Trophoblast cell (in vitro differentiated cells and primary cell): ENCODE results near the gene SLIT1.

Experiments
- DNase-seq, 2 donors: peaks; one replicate each; pipeline ENCODE4 v3.0.0-alpha.2; 2016
- H2AFZ ChIP-seq: 2 replicates; pipeline ENCODE4 v1.6.1; 2013; ENCODE audit warnings: low read length, moderate library complexity, mild to moderate bottlenecking; ENCODE audit not compliant: insufficient read depth, poor library complexity
- H2AK5ac ChIP-seq: 2 replicates; pipeline ENCODE4 v1.6.1; 2013; ENCODE audit warnings: mild to moderate bottlenecking, low read length
- H2BK120ac ChIP-seq: 2 replicates; pipeline ENCODE4 v1.6.1; 2013; ENCODE audit warnings: low read length, mild to moderate bottlenecking, moderate library complexity; ENCODE audit not compliant: insufficient read depth, poor library complexity
- H2BK12ac ChIP-seq: 2 replicates; pipeline ENCODE4 v1.6.1; 2013; ENCODE audit warnings: mild to moderate bottlenecking, low read length, moderate library complexity
- H2BK5ac ChIP-seq: 2 replicates; pipeline ENCODE4 v1.6.1; 2013; ENCODE audit warnings: low read length, low read depth, moderate library complexity, mild to moderate bottlenecking; ENCODE audit not compliant: poor library complexity
- H3K14ac ChIP-seq: 2 replicates; pipeline ENCODE4 v1.6.1; 2013; ENCODE audit warnings: mild to moderate bottlenecking, low read length
- H3K18ac ChIP-seq: 2 replicates; pipeline ENCODE4 v1.6.1; 2013; ENCODE audit warnings: mild to moderate bottlenecking, low read length
- H3K23ac ChIP-seq: 2 replicates; pipeline ENCODE4 v1.6.1; 2013; ENCODE audit warnings: low read length
- H3K27ac ChIP-seq: 2 replicates; pipeline ENCODE4 v1.5.1; 2013; ENCODE audit warnings: low read depth, mild to moderate bottlenecking, inconsistent platforms, low read length, moderate library complexity
- H3K27me3 ChIP-seq: 2 replicates; pipeline ENCODE4 v1.6.1; 2013; ENCODE audit warnings: inconsistent platforms, mild to moderate bottlenecking, low read length, moderate library complexity; ENCODE audit not compliant: insufficient read depth
- H3K36me3 ChIP-seq, 2 experiments: 1 replicate in 1 of 2; 2 replicates in 1 of 2; pipeline ENCODE4 v1.6.1; 2013; ENCODE audit warnings: low read length in 2 of 2, mild to moderate bottlenecking in 2 of 2, moderate library complexity in 1 of 2; ENCODE audit not compliant: insufficient read depth in 2 of 2, control insufficient read depth in 1 of 2
- H3K4ac ChIP-seq: 2 replicates; pipeline ENCODE4 v1.6.1; 2013; ENCODE audit warnings: low read depth, mild to moderate bottlenecking, low read length, moderate library complexity
- H3K4me1 ChIP-seq, 2 experiments: 1 replicate in 1 of 2; 2 replicates in 1 of 2; pipeline ENCODE4 v1.6.1; 2013; ENCODE audit warnings: low read length in 2 of 2, mild to moderate bottlenecking in 2 of 2, moderate library complexity in 1 of 2; ENCODE audit not compliant: insufficient read depth in 2 of 2, control insufficient read depth in 1 of 2
- H3K4me2 ChIP-seq: 2 replicates; pipeline ENCODE4 v1.6.1; 2013; ENCODE audit warnings: inconsistent platforms, mild to moderate bottlenecking, low read length, moderate library complexity
- H3K4me3 ChIP-seq: 2 replicates; pipeline ENCODE4 v1.5.1; 2013; ENCODE audit warnings: mild to moderate bottlenecking, low read depth, low read length, inconsistent platforms
- H3K79me1 ChIP-seq: one replicate; pipeline ENCODE4 v1.6.1; 2013; ENCODE audit warnings: low read length
- H3K79me2 ChIP-seq: 2 replicates; pipeline ENCODE4 v1.6.1; 2013; ENCODE audit warnings: low read length, mild to moderate bottlenecking; ENCODE audit not compliant: control insufficient read depth, insufficient read depth, poor library complexity
- H3K9ac ChIP-seq: 2 replicates; pipeline ENCODE4 v1.6.1; 2013; ENCODE audit warnings: mild to moderate bottlenecking, low read length
- H3K9me3 ChIP-seq: 2 replicates; pipeline ENCODE4 v1.6.1; 2013; ENCODE audit warnings: low read depth, mild to moderate bottlenecking, control low read depth, inconsistent platforms, low read length; ENCODE audit not compliant: insufficient read depth
- H4K12ac ChIP-seq: 2 replicates; pipeline ENCODE4 v1.6.1; 2013; ENCODE audit warnings: low read depth, mild to moderate bottlenecking, low read length, moderate library complexity
- H4K8ac ChIP-seq: 2 replicates; pipeline ENCODE4 v1.6.1; 2013; ENCODE audit warnings: low read depth, mild to moderate bottlenecking, low read length, moderate library complexity
- H4K91ac ChIP-seq: one replicate; pipeline ENCODE4 v1.6.1; 2013; ENCODE audit warnings: low read depth, mild to moderate bottlenecking, low read length, moderate library complexity
- whole genome bisulfite sequencing: extraction: QIAGEN DNeasy Blood & Tissue Kit; methylation state at CpG from one replicate; pipeline ENCODE4 v1.1.7; 2013; ENCODE audit warnings: missing lambda C conversion rate; ENCODE audit not compliant: insufficient read length, insufficient coverage; ENCODE audit errors: extremely low coverage; 5-methylcytosine and 5-hydroxymethylcytosine counted together

SLIT1 gene

DNA sequence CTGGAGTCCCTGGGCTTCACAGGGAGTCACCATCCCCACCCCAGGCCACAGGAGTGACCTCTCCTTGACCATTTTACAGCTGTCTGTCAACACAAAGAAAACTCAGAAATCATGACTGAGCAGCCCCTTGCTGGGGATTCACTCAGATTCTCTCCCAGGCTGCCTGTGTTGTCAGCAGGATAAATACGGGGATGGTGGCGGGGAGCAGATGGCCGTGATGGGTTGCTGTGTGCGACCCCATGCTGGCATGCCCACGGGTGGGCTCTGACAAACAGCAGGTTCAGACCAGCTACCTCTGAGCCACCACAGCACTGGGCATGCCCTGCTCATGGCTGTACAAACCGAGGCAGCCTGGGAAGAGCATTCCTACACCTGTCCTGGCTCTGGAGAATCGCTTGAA lies 136.1 kb downstream of the SLIT1 start:
- no peak overlapping the region for H3K4me2 ChIP-seq
- no peak overlapping the region for H3K4me3 ChIP-seq
- H2BK120ac ChIP-seq = no peak overlapping the region
- H2AFZ ChIP-seq = no peak overlapping the region
- H3K27ac ChIP-seq = no peak overlapping the region
- no peaks in the 10 kb centered on the region for H3K79me2 ChIP-seq
- H3K27me3 ChIP-seq = no peaks in the 10 kb centered on the region
- no peaks in the 10 kb centered on the region for H3K4me1 ChIP-seq
- H2AK5ac ChIP-seq = no peak overlapping the region
- no peaks in the 10 kb centered on the region for H3K79me1 ChIP-seq
- H2BK5ac ChIP-seq = no peak overlapping the region
- no peak overlapping the region for H4K12ac ChIP-seq
- DNase-seq = no peak
- no peak overlapping the region for H3K23ac ChIP-seq
- no peak overlapping the region for H2BK12ac ChIP-seq
- H3K9ac ChIP-seq = no peak overlapping the region
- H3K14ac ChIP-seq = no peak overlapping the region
- no peaks in the 10 kb centered on the region for H3K36me3 ChIP-seq
- H3K9me3 ChIP-seq = peaks cover 6% of the 10 kb centered on the region
- H4K8ac ChIP-seq = no peak overlapping the region
- no peak overlapping the region for H4K91ac ChIP-seq
- WGBS = no CpG with 5 or more reads among the region's 7 CpGs
- no peak overlapping the region for H3K4ac ChIP-seq
- H3K18ac ChIP-seq = no peak overlapping the region

DNA sequence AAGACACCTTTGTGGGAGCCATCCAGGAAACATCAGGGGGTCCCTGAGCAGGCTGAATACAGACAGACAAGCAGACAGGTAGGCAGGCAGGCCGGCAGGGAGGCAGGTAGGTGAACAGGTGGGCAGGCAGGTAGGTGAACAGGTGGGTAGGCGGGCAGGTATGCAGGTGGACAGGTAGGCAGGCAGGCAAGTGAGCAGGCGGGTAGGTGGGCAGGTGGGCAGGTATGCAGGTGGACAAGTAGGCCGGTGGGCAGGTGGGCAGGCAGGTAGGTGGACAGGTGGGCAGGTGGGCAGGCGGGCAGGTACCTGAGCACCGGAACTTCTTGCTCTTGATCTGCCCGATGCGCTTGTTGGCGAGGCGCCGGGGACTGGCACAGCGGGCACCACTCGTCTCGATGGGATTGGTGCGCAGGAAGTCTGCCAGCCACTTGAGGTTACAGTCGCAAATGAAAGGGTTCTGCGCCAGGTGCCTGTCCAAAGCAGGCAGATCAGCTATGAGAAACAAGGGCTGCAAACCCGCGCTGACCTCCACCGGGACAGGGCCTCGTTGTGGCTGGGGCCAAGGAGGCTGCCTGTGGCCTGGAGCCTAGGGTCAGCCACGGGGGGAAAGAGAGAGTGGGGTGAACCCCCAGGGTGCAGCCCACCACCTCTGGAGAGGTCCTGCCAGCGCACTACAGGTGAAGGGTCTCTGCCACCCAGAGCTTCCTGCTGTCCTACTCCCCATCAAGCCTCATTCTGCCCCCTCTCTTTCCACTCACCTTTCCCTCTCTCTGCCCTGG lies 136.9 kb downstream of the SLIT1 start:
- Histone ChIP-seq H2BK5ac (no peak overlapping the region), H3K4me2 (no peak overlapping the region), H3K9me3 (peaks cover 6% of the 10 kb centered on the region), H3K4ac (no peak overlapping the region), H3K27ac (no peak overlapping the region), H3K23ac (no peak overlapping the region), H2AFZ (no peak overlapping the region), H3K36me3 (no peaks in the 10 kb centered on the region), H3K79me2 (no peaks in the 10 kb centered on the region), H4K91ac (no peak overlapping the region), H2BK120ac (no peak overlapping the region), H3K14ac (no peak overlapping the region), H4K12ac (no peak overlapping the region), H3K79me1 (no peaks in the 10 kb centered on the region), H3K4me3 (no peak overlapping the region), H3K4me1 (no peaks in the 10 kb centered on the region), H3K18ac (no peak overlapping the region), H4K8ac (no peak overlapping the region), H2BK12ac (no peak overlapping the region), H2AK5ac (no peak overlapping the region), H3K27me3 (no peaks in the 10 kb centered on the region), H3K9ac (no peak overlapping the region)
- WGBS = no CpG with 5 or more reads among the region's 23 CpGs
- no peak for DNase-seq

DNA sequence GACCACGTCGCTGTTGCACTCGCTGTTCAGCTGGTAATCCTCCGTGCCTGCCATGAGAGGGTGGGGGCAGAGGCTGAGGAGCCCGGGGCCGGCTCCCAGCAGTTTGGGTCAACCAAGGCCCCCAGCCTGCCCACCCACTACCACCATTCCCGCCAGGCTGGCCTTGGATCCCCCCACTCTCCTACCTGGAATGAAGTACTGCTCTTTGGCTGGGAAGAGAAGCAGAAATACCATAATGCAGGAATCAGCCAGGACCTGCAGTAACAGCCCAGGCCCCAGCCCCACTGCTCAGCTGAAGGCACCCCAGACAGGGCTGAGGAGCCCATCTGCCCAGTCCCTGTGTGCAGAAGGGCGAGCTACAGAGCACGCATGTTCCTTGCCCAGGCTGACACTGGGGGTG lies 138.0 kb downstream of the SLIT1 start:
- H3K4me2 ChIP-seq = no peak overlapping the region
- no peak overlapping the region for H2AK5ac ChIP-seq
- H3K9ac ChIP-seq = no peak overlapping the region
- H4K91ac ChIP-seq = no peak overlapping the region
- no peak overlapping the region for H2BK12ac ChIP-seq
- H3K36me3 ChIP-seq = no peaks in the 10 kb centered on the region
- H3K79me2 ChIP-seq = no peaks in the 10 kb centered on the region
- H2BK5ac ChIP-seq = no peak overlapping the region
- peaks cover 6% of the 10 kb centered on the region for H3K9me3 ChIP-seq
- no peak overlapping the region for H3K18ac ChIP-seq
- H3K4me1 ChIP-seq = no peaks in the 10 kb centered on the region
- peak overlapping the region; percentile 56 for H3K4me3 ChIP-seq
- no peak overlapping the region for H2BK120ac ChIP-seq
- no peak for DNase-seq
- H3K27ac ChIP-seq = no peak overlapping the region
- H4K12ac ChIP-seq = no peak overlapping the region
- no CpG with 5 or more reads among the region's 9 CpGs for WGBS
- no peaks in the 10 kb centered on the region for H3K79me1 ChIP-seq
- no peak overlapping the region for H3K4ac ChIP-seq
- H4K8ac ChIP-seq = no peak overlapping the region
- no peak overlapping the region for H3K14ac ChIP-seq
- H3K23ac ChIP-seq = no peak overlapping the region
- no peak overlapping the region for H2AFZ ChIP-seq
- H3K27me3 ChIP-seq = no peaks in the 10 kb centered on the region

DNA sequence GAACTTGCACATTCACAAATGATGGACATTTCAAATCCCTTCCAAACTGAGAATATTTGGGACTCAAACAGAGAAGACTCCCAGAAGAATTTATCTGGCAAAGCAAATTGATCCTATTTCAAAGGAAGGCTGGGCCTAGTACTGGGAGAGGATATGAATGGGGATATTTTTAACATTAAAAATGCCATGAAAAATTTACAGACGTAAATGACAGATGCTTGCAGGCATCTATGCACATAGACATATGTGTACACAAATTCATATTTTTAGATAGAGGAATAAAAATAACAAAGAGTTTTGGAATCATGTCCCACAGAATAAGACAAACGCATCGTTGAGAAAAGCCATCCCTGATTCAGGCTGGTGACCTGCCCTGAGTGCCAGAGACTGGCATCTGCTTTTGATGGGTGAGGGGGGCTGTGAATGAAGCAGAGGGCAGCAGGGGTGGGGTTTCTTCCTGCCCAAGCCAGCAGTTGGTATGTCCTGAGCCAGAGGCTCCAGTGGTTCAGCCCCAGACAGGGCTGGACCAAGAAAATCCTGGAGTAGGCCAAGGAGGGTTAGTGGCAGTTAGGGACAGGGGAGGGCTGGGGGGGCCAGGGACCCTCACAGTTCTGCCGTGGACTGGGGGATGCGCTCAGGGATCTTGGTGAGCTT lies 138.5 kb downstream of the SLIT1 start:
- H3K36me3 ChIP-seq = no peaks in the 10 kb centered on the region
- H2AK5ac ChIP-seq = no peak overlapping the region
- no peaks in the 10 kb centered on the region for H3K4me1 ChIP-seq
- no peak overlapping the region for H3K9ac ChIP-seq
- no peak overlapping the region for H3K27ac ChIP-seq
- DNase-seq = no peak
- WGBS = no CpG with 5 or more reads among the region's 5 CpGs
- H2BK120ac ChIP-seq = no peak overlapping the region
- H4K91ac ChIP-seq = no peak overlapping the region
- no peak overlapping the region for H4K8ac ChIP-seq
- no peak overlapping the region for H3K18ac ChIP-seq
- H3K23ac ChIP-seq = no peak overlapping the region
- H2BK5ac ChIP-seq = no peak overlapping the region
- H3K79me2 ChIP-seq = no peaks in the 10 kb centered on the region
- no peaks in the 10 kb centered on the region for H3K27me3 ChIP-seq
- no peaks in the 10 kb centered on the region for H3K79me1 ChIP-seq
- H2BK12ac ChIP-seq = no peak overlapping the region
- H3K4ac ChIP-seq = no peak overlapping the region
- no peak overlapping the region for H4K12ac ChIP-seq
- peaks cover 6% of the 10 kb centered on the region for H3K9me3 ChIP-seq
- H2AFZ ChIP-seq = no peak overlapping the region
- H3K14ac ChIP-seq = no peak overlapping the region
- H3K4me3 ChIP-seq = peak overlapping the region; percentile 56
- H3K4me2 ChIP-seq = no peak overlapping the region
